Measurements from ENCODE around the gene JAKMIP2. TPM values are rescaled to one million over a fixed set of nuclear protein-coding genes. Genes with fewer than 3 reads are reported as not detected.
A peak's percentile ranks its signal among the peaks of the same experiment; 100 is the strongest.

JAKMIP2 gene
- total and polyA plus RNA-seq, 11 donors, result under 0.01 to 1.5 (median 0.16) TPM; not detected in 1

DNA sequence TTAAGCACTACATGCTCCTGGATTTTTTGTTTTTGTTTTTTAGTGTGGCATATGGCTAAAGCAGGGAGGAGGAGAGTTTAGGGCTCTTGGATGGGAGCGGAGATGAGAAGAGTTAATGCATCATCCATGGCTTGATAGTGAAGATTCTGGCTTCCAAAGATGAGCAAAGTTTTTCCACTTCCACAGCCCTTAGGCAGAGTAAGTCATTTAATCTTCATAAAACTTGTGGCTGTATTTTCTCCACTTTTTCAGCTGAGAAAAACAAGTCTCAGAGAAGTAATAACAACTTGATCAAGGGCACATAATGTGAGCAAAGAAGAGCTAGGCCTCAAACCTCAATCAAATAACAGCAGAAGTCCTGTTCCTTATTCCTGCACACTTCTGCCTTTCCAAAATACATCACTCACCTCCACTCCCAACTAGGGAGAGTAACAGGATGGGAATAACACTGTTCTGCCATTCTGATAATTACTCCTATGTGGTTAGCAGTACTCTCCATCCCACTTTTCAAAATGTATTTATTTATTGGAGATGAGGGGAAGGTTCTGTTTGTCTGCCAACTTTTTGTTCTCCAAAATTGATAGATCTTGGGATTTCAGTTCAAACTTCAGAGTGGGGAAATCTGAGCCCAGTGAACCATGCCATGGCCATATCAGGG, 218.9 kb downstream of the JAKMIP2 start:
- H3K27ac ChIP-seq, result peak overlapping the region in 1 of 12 donors; percentile 8
- intact Hi-C loops (cut with DNase I), result loop anchor here in 1 of 10 donors (10.0 kb wide), 1 partner anchor 169 kb away; no protein-coding TSS in a partner anchor
- no peak overlapping the region for H3K4me3 ChIP-seq
- ATAC-seq (no peak), DNase-seq (no peak)
- H3K36me3 ChIP-seq, result no peaks in the 10 kb centered on the region
- H3K27me3 ChIP-seq, result no peaks in the 10 kb centered on the region
- TF ChIP-seq POLR2A (IDR thresholded peaks at IDR 0.05) (no peak), CTCF (IDR thresholded peaks at IDR 0.05) (no peak)
- peaks cover 0 to 6% (median 0%) of the 10 kb centered on the region in 12 donors for H3K4me1 ChIP-seq
- WGBS, 4 donors, result 96 to 100% (median 99%) methylated on average over 1 of the region's 1 CpG
- H3K9me3 ChIP-seq, result no peaks in the 10 kb centered on the region

GRCh38 chr5:147561435-147561834, 221.1 kb downstream of the JAKMIP2 start:
- Histone ChIP-seq H3K36me3 (no peaks in the 10 kb centered on the region), H3K4me3 (no peak overlapping the region), H3K4me1 (peaks cover 0 to 14% (median 0%) of the 10 kb centered on the region in 12 donors), H3K27me3 (no peaks in the 10 kb centered on the region), H3K9me3 (no peaks in the 10 kb centered on the region), H3K27ac (no peak overlapping the region)
- no peak for ATAC-seq
- intact Hi-C loops (cut with DNase I), result loop anchor here in 1 of 10 donors (10.0 kb wide), 1 partner anchor 167 kb away; no protein-coding TSS in a partner anchor
- TF ChIP-seq POLR2A (IDR thresholded peaks at IDR 0.05), result no peak
- no peak for TF ChIP-seq CTCF (IDR thresholded peaks at IDR 0.05)
- no peak for DNase-seq
- 90 to 98% (median 96%) methylated on average over 2 of the region's 2 CpGs for WGBS, 4 donors

DNA sequence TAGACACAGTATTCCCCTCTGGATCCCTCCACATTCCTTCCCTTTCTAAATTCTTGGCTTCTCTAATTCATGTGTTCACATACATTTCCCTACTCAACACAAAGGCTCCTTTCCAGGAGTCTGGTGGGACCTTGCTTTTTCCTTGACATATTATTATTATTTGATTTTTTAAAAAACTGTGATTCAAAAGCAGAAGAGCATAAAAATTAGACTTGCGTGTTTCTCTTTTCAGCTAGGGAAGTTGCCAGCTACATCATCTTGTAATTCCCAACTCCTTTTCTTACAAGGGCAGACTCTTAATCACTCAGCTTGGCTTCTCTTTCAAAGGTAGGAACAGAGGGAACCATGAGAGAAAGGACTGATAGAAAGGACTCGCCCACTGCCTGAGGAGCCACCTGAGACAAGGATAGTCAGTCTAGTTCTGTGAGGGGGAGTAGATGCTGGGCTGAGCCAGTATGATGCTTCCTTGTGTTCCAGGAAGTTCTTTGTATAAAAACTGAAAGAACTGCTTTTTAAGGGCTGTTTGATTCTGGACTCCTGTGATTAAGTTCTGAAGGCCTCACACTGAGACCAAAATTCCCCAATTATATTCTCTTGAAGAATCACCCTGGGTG, 221.7 kb downstream of the JAKMIP2 start:
- no peaks in the 10 kb centered on the region for H3K36me3 ChIP-seq
- H3K27ac ChIP-seq, result no peak overlapping the region
- WGBS, 4 donors, result 71 to 88% (median 79%) methylated on average over 2 of the region's 2 CpGs
- no peak for DNase-seq
- no peak for ATAC-seq
- H3K4me3 ChIP-seq, result no peak overlapping the region
- H3K4me1 ChIP-seq, result peaks cover 0 to 14% (median 0%) of the 10 kb centered on the region in 12 donors
- no peaks in the 10 kb centered on the region for H3K9me3 ChIP-seq
- H3K27me3 ChIP-seq, result no peaks in the 10 kb centered on the region
- TF ChIP-seq POLR2A (IDR thresholded peaks at IDR 0.05), result no peak
- TF ChIP-seq CTCF (IDR thresholded peaks at IDR 0.05), result no peak
- intact Hi-C loops (cut with DNase I), result loop anchor here in 1 of 10 donors (10.0 kb wide), 1 partner anchor 166 kb away; no protein-coding TSS in a partner anchor

DNA sequence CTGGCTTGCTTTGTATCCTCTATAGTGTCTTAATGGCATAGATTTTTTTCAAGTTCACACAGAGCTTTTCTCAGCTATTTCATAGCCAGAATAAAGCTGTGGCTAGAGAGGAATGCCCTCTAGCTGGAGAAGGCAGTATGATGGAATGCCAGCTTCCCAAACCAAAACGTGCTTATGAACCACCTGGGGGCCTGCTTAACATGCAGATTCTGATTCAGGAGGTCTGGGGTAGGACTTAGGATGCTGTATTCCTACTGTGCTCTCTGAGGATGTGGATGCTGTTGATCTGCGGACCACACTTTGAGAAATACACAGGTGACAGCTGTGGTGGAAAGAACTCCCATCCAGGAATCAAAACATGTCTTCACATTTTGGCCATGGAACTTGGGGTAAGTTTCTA, 222.8 kb downstream of the JAKMIP2 start:
- no peak overlapping the region for H3K4me3 ChIP-seq
- H3K4me1 ChIP-seq, result peaks cover 0 to 22% (median 2%) of the 10 kb centered on the region in 12 donors
- ATAC-seq (no peak), DNase-seq (no peak)
- no peak overlapping the region for H3K27ac ChIP-seq
- intact Hi-C loops (cut with DNase I), result loop anchor here (2.0 to 10.0 kb wide), 9 partner anchors 47 to 337 kb away; partner anchors contain the start of gene DPYSL3 (in 1 of the 10)
- TF ChIP-seq CTCF (IDR thresholded peaks at IDR 0.05) (no peak), POLR2A (IDR thresholded peaks at IDR 0.05) (no peak)
- 45 to 56% (median 50%) methylated on average over 2 of the region's 2 CpGs for WGBS, 4 donors
- no peaks in the 10 kb centered on the region for H3K9me3 ChIP-seq
- H3K27me3 ChIP-seq, result no peaks in the 10 kb centered on the region
- no peaks in the 10 kb centered on the region for H3K36me3 ChIP-seq

Measured in heart left ventricle (tissue), 16 donors.